NCI-H774 (cell line): ENCODE measurements around the gene C2CD4C.
A peak's percentile ranks its signal among the peaks of the same experiment; 100 is the strongest.
"Not testable (repeated sequence)": the region's sequence is repeated elsewhere in the genome, so short reads cannot be mapped to it uniquely, and the experiment has no call there.

Experiments
- DNase-seq: peaks from one replicate; lab custom pipeline; 2025; lab: John Stamatoyannopoulos, UW

The C2CD4C gene

GRCh38 chr19:408902-409515 lies at the start of gene C2CD4C:
Gene C2CD4C (minus strand): TSS chr19:409147. CDS start chr19:408361, 786 bp downstream.
- peak; percentile 31 for DNase-seq

GRCh38 chr19:458091-459042 lies 49.4 kb upstream of the C2CD4C start:
- DNase-seq = no peak

- DNase-seq = no peak
Measured at GRCh38 chr19:457636-458035, 48.7 kb upstream of the C2CD4C start.

- DNase-seq = peak; percentile 43
Measured at GRCh38 chr19:456547-457110, 47.7 kb upstream of the C2CD4C start.

GRCh38 chr19:455851-456546 lies 47.1 kb upstream of the C2CD4C start:
- DNase-seq = no peak

- DNase-seq = no peak
Measured at GRCh38 chr19:455031-455705, 46.2 kb upstream of the C2CD4C start.

GRCh38 chr19:453606-454005 lies 44.7 kb upstream of the C2CD4C start:
- DNase-seq = no peak

GRCh38 chr19:452829-453228 lies 43.9 kb upstream of the C2CD4C start:
- DNase-seq = no peak

GRCh38 chr19:450912-451481 lies 42.0 kb upstream of the C2CD4C start:
- DNase-seq = not testable (repeated sequence)

- no peak for DNase-seq
Measured at GRCh38 chr19:449916-450315, 41.0 kb upstream of the C2CD4C start.

- no peak for DNase-seq
Measured at GRCh38 chr19:447816-448560, 39.0 kb upstream of the C2CD4C start.

- DNase-seq = no peak
Measured at GRCh38 chr19:447064-447426, 38.1 kb upstream of the C2CD4C start.

GRCh38 chr19:444677-445210 lies 35.8 kb upstream of the C2CD4C start:
- DNase-seq = no peak

GRCh38 chr19:443005-443404 lies 34.1 kb upstream of the C2CD4C start:
- DNase-seq = no peak

GRCh38 chr19:442085-442484 lies 33.1 kb upstream of the C2CD4C start:
- no peak for DNase-seq

GRCh38 chr19:441213-441836 lies 32.4 kb upstream of the C2CD4C start:
- DNase-seq = no peak

- no peak for DNase-seq
Measured at GRCh38 chr19:440391-441212, 31.7 kb upstream of the C2CD4C start.

- DNase-seq = no peak
Measured at GRCh38 chr19:439167-439900, 30.4 kb upstream of the C2CD4C start.
